Skeletal muscle cell (primary cell): ENCODE results near the gene CENATAC.
"Not testable (repeated sequence)": the region's sequence is repeated elsewhere in the genome, so short reads cannot be mapped to it uniquely, and the experiment has no call there.

Source experiments
- DNase-seq: peaks from one replicate; pipeline ENCODE4 v3.0.0-alpha.2; 2010; ENCODE audit warnings: low read depth
- H3K4me3 ChIP-seq: 2 replicates; pipeline ENCODE4 v1.5.1; 2011; ENCODE audit warnings: low read depth, mild to moderate bottlenecking, control low read depth, low read length, moderate library complexity

CENATAC gene

GRCh38 chr11:118997627-118998387, at the start of gene CENATAC:
Gene CENATAC (plus strand): TSS chr11:118998138. CDS start chr11:118998198, 60 bp downstream.
- DNase-seq = peak; percentile 45
- H3K4me3 ChIP-seq = peak within 1 kb of the TSS; percentile 82

- DNase-seq = no peak
- H3K4me3 ChIP-seq = no peak overlapping the region
Observed at GRCh38 chr11:118953265-118953664, 44.7 kb upstream of the CENATAC start.

- not testable (repeated sequence) for DNase-seq, H3K4me3 ChIP-seq
Observed at GRCh38 chr11:118953976-118954375, 44.0 kb upstream of the CENATAC start.

- H3K4me3 ChIP-seq = no peak within 1 kb of the TSS
Observed at GRCh38 chr11:118956094-118956846, 41.7 kb upstream of the CENATAC start, which contains the start of gene UPK2. Gene UPK2 (plus strand): TSS chr11:118956298. CDS start chr11:118956351, 53 bp downstream.

GRCh38 chr11:118956847-118957469, 41.0 kb upstream of the CENATAC start:
- DNase-seq = no peak
- H3K4me3 ChIP-seq = no peak overlapping the region

More at GRCh38 chr11:118956094-118956846, 41.7 kb upstream of the CENATAC start, which contains the start of gene UPK2:
- peak; percentile 17 for DNase-seq

GRCh38 chr11:118957549-118957948, 40.4 kb upstream of the CENATAC start:
- no peak for DNase-seq
- no peak overlapping the region for H3K4me3 ChIP-seq

GRCh38 chr11:118957968-118958367, 40.0 kb upstream of the CENATAC start:
- H3K4me3 ChIP-seq = no peak overlapping the region
- DNase-seq = no peak

- no peak for DNase-seq
- no peak overlapping the region for H3K4me3 ChIP-seq
Observed at GRCh38 chr11:118958577-118958976, 39.4 kb upstream of the CENATAC start.

GRCh38 chr11:118961189-118961588, 36.7 kb upstream of the CENATAC start:
- H3K4me3 ChIP-seq = no peak overlapping the region
- DNase-seq = no peak

GRCh38 chr11:118961591-118961990, 36.3 kb upstream of the CENATAC start:
- no peak overlapping the region for H3K4me3 ChIP-seq
- no peak for DNase-seq

GRCh38 chr11:118969508-118969907, 28.4 kb upstream of the CENATAC start:
- not testable (repeated sequence) for DNase-seq, H3K4me3 ChIP-seq

- no peak for DNase-seq
- no peak within 1 kb of the TSS for H3K4me3 ChIP-seq
Observed at GRCh38 chr11:118971646-118972045, 26.3 kb upstream of the CENATAC start, which contains the start of gene FOXR1. Gene FOXR1 (plus strand): TSS chr11:118971761. CDS start chr11:118971932, 171 bp downstream.

- no peak overlapping the region for H3K4me3 ChIP-seq
- no peak for DNase-seq
Observed at GRCh38 chr11:118973985-118974384, 24.0 kb upstream of the CENATAC start.

GRCh38 chr11:118975771-118976709, 21.9 kb upstream of the CENATAC start:
- no peak for DNase-seq
- H3K4me3 ChIP-seq = no peak overlapping the region

- DNase-seq = no peak
- no peak overlapping the region for H3K4me3 ChIP-seq
Observed at GRCh38 chr11:118979434-118979833, 18.5 kb upstream of the CENATAC start.

GRCh38 chr11:118980191-118980881, 17.6 kb upstream of the CENATAC start:
- DNase-seq = no peak
- no peak overlapping the region for H3K4me3 ChIP-seq

- H3K4me3 ChIP-seq, DNase-seq: not testable (repeated sequence)
Observed at GRCh38 chr11:118984337-118984736, 13.6 kb upstream of the CENATAC start.

- no peak for DNase-seq
- no peak overlapping the region for H3K4me3 ChIP-seq
Observed at GRCh38 chr11:118984825-118985224, 13.1 kb upstream of the CENATAC start.
